Measurements from ENCODE around the gene SPSB2.

The SPSB2 gene

DNA sequence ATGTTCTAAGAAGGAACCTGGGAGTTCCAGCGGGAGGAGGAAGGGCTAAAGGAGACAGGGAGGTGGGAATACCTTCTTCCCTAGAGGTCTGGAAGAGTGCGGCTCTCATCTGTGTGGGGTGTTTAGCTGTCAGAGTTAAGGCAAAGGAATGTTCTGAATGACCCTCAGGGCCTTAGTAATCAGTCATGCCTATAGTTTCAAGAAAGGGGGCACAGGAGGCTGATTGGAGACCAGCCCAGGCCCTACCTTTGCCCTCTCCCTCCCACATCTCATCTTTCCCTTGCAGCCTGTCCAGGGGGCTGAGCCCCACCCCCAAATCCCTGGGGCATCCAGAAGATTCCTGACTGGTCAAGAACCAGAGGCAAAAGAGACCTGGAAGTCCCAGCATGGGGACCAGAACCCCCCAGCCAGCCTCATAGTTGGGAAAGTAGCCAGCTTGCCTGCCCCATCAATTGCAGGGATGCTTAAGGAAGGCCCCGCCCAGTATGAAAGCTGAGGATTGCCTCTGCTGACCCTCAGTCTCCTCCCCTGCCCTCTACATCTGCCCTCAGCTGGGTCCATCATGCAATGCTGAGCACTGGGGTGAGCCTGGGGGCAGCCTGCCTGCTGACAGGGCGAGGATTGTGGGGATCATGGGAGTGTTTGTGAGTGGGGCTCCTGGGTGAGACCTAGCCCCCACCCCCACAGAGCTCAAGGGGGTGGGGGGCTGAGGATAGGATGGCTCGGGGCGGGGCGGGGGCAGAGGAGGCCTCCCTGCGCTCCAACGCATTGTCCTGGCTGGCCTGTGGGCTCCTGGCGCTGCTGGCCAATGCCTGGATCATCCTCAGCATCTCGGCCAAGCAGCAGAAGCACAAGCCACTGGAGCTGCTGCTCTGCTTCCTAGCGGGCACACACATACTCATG is 49.7 kb downstream of the SPSB2 start:
- Histone ChIP-seq H3K4me1 (ENCODE audit: control insufficient read depth, insufficient read depth, low read length) (peaks cover 66% of the 10 kb centered on the region), H3K4me3 (ENCODE audit: low read depth, low read length) (peak overlapping the region; percentile 69; the same call in 1 of the 2 replicates), H3K36me3 (ENCODE audit: control insufficient read depth, insufficient read depth, low read length) (no peaks in the 10 kb centered on the region), H3K9me3 (ENCODE audit: control insufficient read depth, insufficient read depth, low read depth, low read length) (no peaks in the 10 kb centered on the region), H3K9ac (ENCODE audit: low read length) (no peak overlapping the region), H3K27me3 (ENCODE audit: control insufficient read depth, insufficient read depth, low read length) (peaks cover 58% of the 10 kb centered on the region), H3K27ac (ENCODE audit: low read depth, low read length) (no peak overlapping the region)

DNA sequence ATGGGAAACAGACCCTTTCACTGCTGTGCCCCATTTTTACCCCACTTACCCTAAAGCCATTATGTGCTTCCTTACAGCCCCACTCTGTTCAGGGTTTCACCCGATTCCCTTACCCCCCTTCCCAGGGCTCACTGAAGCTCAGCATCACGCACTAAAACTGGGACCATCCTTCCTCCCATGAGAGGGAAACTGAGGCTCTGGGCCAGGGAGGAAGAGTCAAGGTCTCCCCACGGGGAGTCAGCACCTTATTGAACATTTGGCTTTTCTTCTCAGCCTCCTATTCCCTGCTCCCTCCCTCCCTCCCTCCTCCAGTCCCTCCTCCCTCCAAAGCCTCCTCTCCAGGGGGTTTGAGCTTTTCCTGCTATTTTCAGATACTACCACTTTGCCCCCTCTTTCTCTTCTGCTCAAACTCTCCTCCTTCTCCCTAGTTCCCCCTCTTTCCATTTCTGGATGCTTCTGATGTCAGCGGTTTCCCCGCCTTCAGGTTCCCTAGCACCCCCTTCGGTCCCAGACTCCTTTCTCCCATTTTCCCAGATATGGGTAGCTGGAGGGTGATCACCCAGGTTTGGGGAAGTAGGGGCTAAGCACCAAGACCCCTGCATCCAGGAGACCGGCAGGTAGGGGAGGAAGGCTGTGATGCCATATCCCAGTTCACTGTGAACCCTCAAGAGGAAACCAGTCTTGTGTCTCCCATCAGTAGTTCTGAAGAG is 50.5 kb downstream of the SPSB2 start:
- peaks cover 72% of the 10 kb centered on the region for H3K4me1 ChIP-seq (ENCODE audit: control insufficient read depth, insufficient read depth, low read length)
- no peaks in the 10 kb centered on the region for H3K9me3 ChIP-seq (ENCODE audit: control insufficient read depth, insufficient read depth, low read depth, low read length)
- H3K4me3 ChIP-seq (ENCODE audit: low read depth, low read length) = peak overlapping the region; percentile 69
- peaks cover 58% of the 10 kb centered on the region for H3K27me3 ChIP-seq (ENCODE audit: control insufficient read depth, insufficient read depth, low read length)
- no peak overlapping the region for H3K9ac ChIP-seq (ENCODE audit: low read length)
- H3K27ac ChIP-seq (ENCODE audit: low read depth, low read length) = no peak overlapping the region
- no peaks in the 10 kb centered on the region for H3K36me3 ChIP-seq (ENCODE audit: control insufficient read depth, insufficient read depth, low read length)

DNA sequence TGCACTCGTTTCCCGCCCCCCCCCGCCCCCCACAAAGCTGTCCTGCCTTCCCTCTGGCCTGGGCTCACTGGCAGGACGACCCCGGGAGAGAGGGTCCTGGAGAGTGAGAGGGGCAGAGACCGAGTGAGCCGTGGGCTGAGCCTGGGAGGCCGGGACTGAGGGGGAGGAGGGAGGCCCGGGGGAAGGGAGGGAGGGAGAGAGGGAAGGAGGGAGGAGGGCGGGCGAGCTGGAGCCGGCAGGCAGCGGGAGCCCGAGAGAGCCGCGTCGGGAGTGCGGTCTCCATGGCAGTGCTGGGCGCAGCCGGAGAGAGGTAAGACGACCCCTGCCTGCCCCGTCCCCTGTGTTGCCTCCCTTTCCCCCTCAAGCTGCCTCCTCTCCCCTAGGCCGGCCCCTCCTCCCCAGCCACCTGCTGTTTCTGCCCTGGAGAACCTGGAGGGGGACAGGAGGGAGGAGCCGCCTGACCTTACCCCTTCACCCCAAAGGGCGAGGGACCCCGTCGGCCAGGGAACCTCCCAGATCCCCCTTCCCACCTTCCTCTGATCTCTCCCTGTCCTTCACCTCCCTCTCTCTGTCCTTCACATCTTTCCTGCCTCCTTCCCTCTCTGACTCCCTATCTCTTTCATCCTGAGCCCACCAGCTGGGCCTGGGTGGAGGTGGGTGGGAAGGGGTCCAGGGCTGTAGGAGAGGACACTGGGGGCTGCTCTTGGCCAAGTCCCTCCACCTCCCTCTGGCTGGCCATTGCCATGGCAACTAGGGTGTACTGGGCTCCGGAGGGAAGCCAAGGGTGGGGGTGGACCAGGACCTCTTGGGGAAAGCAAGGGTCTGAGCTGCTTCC is 51.3 kb downstream of the SPSB2 start, which contains the start of gene GPR162:
TSS of gene GPR162 (plus strand) at position 231 of the 835 bp plus-strand sequence. CDS start 2,078 bp downstream, outside the sequence.
- no peak within 1 kb of the TSS for H3K27ac ChIP-seq (ENCODE audit: low read depth, low read length)
- H3K9me3 ChIP-seq (ENCODE audit: control insufficient read depth, insufficient read depth, low read depth, low read length) = no peaks in the 10 kb centered on the region
- no peaks in the 10 kb centered on the region for H3K36me3 ChIP-seq (ENCODE audit: control insufficient read depth, insufficient read depth, low read length)
- peaks cover 58% of the 10 kb centered on the region for H3K27me3 ChIP-seq (ENCODE audit: control insufficient read depth, insufficient read depth, low read length)
- peak within 1 kb of the TSS; percentile 69 for H3K4me3 ChIP-seq (ENCODE audit: low read depth, low read length)
- H3K4me1 ChIP-seq (ENCODE audit: control insufficient read depth, insufficient read depth, low read length) = peaks cover 66% of the 10 kb centered on the region
- peak within 1 kb of the TSS; percentile 18 for H3K9ac ChIP-seq (ENCODE audit: low read length)

All from HUES6 (cell line).